NB4 (cell line): ENCODE data around the gene COPZ1.
A peak's percentile ranks its signal among the peaks of the same experiment; 100 is the strongest.

ENCODE experiments used
- DNase-seq: peaks from one replicate; pipeline ENCODE4 v3.0.0; 2010; ENCODE audit warnings: low read depth
- H3K4me3 ChIP-seq: one replicate; pipeline ENCODE4 v1.5.1; 2011; ENCODE audit warnings: mild to moderate bottlenecking, low read depth, low read length, moderate library complexity
- MYC ChIP-seq: IDR thresholded peaks from 2 replicates; pipeline ENCODE4 v1.6.1; 2011; ENCODE audit warnings: low read depth, low read length
- POLR2A ChIP-seq: IDR thresholded peaks from 2 replicates; pipeline ENCODE4 v1.6.1; 2011; ENCODE audit warnings: mild to moderate bottlenecking; ENCODE audit not compliant: insufficient read length; ENCODE audit errors: extremely low read depth
- TF ChIP-seq, protein P1 (sequence below): IDR thresholded peaks from 2 replicates; pipeline ENCODE4 v1.6.1; 2011; ENCODE audit warnings: low read depth, low read length
- TF ChIP-seq, protein P2 (sequence below): IDR thresholded peaks from one replicate; pipeline ENCODE4 v1.5.1; 2012; ENCODE audit warnings: low read depth, low read length

The COPZ1 gene

DNA sequence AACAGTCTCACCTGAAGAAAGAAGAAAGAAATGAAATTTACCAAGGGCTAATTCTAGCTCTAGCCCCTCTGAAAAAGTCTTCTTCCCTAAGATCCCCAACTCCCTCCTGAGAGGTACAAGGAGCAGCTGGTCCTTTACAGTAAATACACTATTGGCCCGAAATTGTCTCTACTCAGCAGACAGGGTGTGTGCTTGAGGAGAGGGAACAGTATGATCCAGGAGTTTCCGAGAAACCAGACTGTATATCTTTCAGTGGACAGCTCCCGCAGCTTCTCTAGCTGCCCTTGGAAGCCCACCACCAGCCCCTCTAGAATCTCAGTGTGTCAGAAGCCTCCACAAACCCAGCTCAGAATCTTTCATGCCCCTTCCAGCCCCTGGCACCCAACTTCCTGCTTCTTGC is 31.3 kb downstream of the COPZ1 start:
- DNase-seq, result no peak
- no peak overlapping the region for H3K4me3 ChIP-seq
- TF ChIP-seq, protein P1, sequence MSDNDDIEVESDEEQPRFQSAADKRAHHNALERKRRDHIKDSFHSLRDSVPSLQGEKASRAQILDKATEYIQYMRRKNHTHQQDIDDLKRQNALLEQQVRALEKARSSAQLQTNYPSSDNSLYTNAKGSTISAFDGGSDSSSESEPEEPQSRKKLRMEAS, result no peak
- no peak for TF ChIP-seq POLR2A
- TF ChIP-seq, protein P2, sequence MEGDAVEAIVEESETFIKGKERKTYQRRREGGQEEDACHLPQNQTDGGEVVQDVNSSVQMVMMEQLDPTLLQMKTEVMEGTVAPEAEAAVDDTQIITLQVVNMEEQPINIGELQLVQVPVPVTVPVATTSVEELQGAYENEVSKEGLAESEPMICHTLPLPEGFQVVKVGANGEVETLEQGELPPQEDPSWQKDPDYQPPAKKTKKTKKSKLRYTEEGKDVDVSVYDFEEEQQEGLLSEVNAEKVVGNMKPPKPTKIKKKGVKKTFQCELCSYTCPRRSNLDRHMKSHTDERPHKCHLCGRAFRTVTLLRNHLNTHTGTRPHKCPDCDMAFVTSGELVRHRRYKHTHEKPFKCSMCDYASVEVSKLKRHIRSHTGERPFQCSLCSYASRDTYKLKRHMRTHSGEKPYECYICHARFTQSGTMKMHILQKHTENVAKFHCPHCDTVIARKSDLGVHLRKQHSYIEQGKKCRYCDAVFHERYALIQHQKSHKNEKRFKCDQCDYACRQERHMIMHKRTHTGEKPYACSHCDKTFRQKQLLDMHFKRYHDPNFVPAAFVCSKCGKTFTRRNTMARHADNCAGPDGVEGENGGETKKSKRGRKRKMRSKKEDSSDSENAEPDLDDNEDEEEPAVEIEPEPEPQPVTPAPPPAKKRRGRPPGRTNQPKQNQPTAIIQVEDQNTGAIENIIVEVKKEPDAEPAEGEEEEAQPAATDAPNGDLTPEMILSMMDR, result no peak
- no peak for TF ChIP-seq MYC

DNA sequence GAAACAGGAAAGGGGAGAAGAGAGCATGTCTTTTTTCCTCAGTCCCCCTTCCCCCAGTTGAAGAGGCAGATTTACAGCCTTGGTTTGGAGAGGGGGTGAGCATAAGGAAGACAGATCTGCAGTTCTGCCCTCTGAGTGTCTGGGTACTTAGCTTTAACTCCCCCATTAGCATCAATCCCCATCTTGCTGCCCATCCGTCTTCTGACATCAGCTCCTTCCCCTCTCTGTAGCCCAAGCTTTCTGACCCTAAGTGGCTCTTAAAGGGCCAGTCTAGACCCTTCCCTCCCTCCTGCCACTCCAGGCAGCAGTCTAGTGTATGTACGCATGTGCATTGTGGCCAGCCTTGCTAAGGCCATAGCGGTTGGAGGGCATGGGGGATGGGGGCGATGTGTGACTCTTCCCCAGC is 32.0 kb downstream of the COPZ1 start:
- TF ChIP-seq POLR2A (no peak), MYC (no peak)
- TF ChIP-seq, protein P2, result no peak
- TF ChIP-seq, protein P1, result no peak
- no peak overlapping the region for H3K4me3 ChIP-seq
- no peak for DNase-seq

DNA sequence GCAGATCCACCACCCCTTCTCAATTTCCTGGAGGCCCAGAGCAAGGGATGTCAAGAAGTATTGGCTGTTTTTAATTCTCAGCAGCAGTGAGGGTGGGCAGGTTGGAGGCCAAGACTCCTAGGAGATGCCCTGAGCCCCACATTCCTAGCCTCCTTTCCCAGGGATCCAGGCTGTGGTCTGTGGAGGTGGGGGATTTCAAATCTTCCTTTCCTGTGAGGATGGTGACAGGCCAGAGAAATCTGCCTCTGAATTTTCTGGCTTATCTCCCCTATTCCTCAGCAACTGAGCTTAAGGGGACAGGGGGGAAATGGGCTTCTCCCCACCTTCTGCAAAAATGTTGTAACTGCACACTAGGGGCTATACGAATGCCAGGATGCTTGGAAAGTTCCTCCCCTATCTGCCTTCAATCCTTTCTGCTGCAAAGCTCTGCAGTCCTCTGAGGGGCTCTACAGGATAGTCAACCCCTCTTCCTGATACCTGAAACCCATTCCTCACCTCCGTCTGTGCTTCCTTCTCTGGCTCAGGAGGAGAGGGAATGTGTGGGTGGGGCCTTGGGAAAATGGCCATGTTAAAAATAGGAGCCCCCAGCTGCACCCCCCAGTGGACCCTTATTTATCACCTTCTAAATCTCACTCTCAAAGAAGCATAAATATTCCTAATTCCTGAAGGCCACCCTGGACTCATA is 32.7 kb downstream of the COPZ1 start:
- TF ChIP-seq MYC, result no peak
- no peak for TF ChIP-seq POLR2A
- TF ChIP-seq, protein P1, result no peak
- TF ChIP-seq, protein P2, result no peak
- DNase-seq, result no peak
- no peak overlapping the region for H3K4me3 ChIP-seq

DNA sequence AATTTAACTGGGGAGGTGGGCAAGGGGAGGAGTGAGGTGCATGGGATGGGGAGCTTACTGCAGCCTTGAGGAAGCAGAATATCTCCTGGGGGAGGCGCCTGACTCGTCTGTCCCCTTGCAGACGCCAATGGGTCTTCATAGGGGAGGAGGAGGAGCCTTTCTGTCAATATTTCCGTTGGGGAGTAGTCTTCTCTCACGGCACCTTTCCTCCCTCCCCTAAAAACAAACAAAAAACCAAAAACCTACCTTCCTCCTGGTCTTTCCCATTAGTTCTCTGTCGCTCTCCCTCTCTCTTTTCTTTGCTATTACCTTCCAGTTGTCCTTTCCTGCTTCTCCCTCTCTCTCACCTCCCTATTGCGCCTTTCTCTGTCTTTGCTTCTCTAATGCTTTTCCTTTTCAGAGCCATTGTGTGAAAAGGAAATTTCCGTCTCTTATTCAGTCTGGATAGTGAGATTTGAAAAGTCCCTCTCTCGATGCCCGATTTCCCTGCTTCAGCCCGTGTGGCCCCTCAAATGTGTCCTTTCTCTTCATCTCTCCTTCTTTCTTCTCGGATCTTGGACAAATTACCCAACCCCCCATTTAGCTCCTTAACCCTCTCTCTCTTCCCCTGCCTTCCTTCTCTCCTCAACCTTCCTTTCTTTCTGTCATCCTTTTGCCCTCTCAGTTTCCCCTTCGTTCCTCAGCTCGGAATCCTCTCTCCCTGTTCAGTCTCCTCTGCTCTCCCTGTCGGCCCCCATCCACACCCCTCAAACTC is 33.4 kb downstream of the COPZ1 start:
- peak overlapping the region; percentile 50 for H3K4me3 ChIP-seq
- TF ChIP-seq, protein P2, result no peak
- TF ChIP-seq MYC, result no peak
- TF ChIP-seq POLR2A, result no peak
- TF ChIP-seq, protein P1, result no peak
- peak; percentile 53 for DNase-seq

DNA sequence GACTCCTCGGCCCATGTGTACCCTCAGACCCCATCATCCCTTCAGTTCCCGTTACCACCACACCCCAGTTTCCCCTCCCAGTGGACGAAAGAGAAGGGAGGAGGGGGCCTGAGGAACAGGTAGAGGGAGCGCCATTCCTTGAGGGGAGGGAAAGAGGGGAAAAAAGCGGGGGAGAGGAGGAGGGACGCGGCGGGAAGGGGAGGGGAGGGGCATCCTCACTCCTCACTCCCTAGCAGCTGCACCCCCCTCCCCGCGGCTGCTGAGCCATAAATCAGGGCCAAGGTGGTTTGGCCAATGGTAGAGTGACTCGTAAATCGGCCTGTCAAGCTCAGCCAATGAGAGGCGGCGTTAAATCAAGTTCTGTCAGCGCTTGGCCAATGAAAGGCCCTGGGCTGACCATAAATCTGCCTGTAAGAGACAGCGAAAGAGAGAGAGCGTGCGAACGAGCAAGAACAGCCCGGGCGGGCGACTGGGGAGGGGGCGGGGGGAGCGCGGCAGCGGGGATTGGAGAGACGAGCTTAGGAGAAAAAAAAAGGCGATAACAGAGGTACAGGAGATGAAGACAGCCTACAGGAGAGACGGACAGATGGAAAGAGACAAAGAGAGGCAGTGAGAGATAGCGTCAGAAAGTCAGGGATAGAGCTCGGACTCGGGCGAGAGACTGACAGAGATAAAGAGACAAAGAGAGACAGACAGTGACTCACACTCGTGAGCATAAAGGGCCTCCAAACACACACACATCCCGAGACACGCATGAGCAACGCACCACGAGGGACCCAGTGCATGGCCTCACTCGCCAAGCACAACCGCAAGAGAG is 34.2 kb downstream of the COPZ1 start:
- TF ChIP-seq, protein P1, result peak; percentile 68; the same call in 1 of the 2 replicates
- TF ChIP-seq MYC (peak; percentile 87), POLR2A (peak; percentile 20)
- TF ChIP-seq, protein P2, result no peak
- peak; percentile 99 for DNase-seq
- H3K4me3 ChIP-seq, result peak overlapping the region; percentile 63
